ENCODE measurements around the gene NFATC1.

Gene NFATC1

GRCh38 chr18:79387615-79388014 is 8.1 kb upstream of the NFATC1 start:
- TF ChIP-seq FOXP2 (optimal IDR thresholded peaks at IDR 0.05; ENCODE audit: borderline replicate concordance, extremely low read depth, extremely low read length, insufficient read depth) (no peak), SIN3A (IDR thresholded peaks at IDR 0.05; ENCODE audit: borderline replicate concordance, insufficient read depth, low read length) (no peak), REST (IDR thresholded peaks at IDR 0.05; ENCODE audit: insufficient read depth in 1 of 2, low read depth in 2 of 2, low read length in 2 of 2) (no peak), POLR2AphosphoS5 (IDR thresholded peaks at IDR 0.05; ENCODE audit: low read depth, low read length) (no peak)

- TF ChIP-seq TAF1 (IDR thresholded peaks at IDR 0.05; ENCODE audit: borderline replicate concordance, insufficient read depth, low read length) (no peak), FOXP2 (optimal IDR thresholded peaks at IDR 0.05; ENCODE audit: borderline replicate concordance, extremely low read depth, extremely low read length, insufficient read depth) (no peak), POLR2AphosphoS5 (IDR thresholded peaks at IDR 0.05; ENCODE audit: low read depth, low read length) (no peak), REST (IDR thresholded peaks at IDR 0.05; ENCODE audit: insufficient read depth in 1 of 2, low read depth in 2 of 2, low read length in 2 of 2) (no peak), SIN3A (IDR thresholded peaks at IDR 0.05; ENCODE audit: borderline replicate concordance, insufficient read depth, low read length) (no peak)
These were observed 7.7 kb upstream of the NFATC1 start for GRCh38 chr18:79388043-79388442.

GRCh38 chr18:79389689-79390088 is 6.0 kb upstream of the NFATC1 start:
- TF ChIP-seq FOXP2 (optimal IDR thresholded peaks at IDR 0.05; ENCODE audit: borderline replicate concordance, extremely low read depth, extremely low read length, insufficient read depth) (no peak), SIN3A (IDR thresholded peaks at IDR 0.05; ENCODE audit: borderline replicate concordance, insufficient read depth, low read length) (no peak), REST (IDR thresholded peaks at IDR 0.05; ENCODE audit: insufficient read depth in 1 of 2, low read depth in 2 of 2, low read length in 2 of 2) (no peak), TAF1 (IDR thresholded peaks at IDR 0.05; ENCODE audit: borderline replicate concordance, insufficient read depth, low read length) (no peak), POLR2AphosphoS5 (IDR thresholded peaks at IDR 0.05; ENCODE audit: low read depth, low read length) (no peak)

- TF ChIP-seq TAF1 (IDR thresholded peaks at IDR 0.05; ENCODE audit: borderline replicate concordance, insufficient read depth, low read length) = no peak
- no peak for TF ChIP-seq REST (IDR thresholded peaks at IDR 0.05; ENCODE audit: insufficient read depth in 1 of 2, low read depth in 2 of 2, low read length in 2 of 2)
- TF ChIP-seq FOXP2 (optimal IDR thresholded peaks at IDR 0.05; ENCODE audit: borderline replicate concordance, extremely low read depth, extremely low read length, insufficient read depth) = no peak
- no peak for TF ChIP-seq SIN3A (IDR thresholded peaks at IDR 0.05; ENCODE audit: borderline replicate concordance, insufficient read depth, low read length)
These were observed 3.5 kb upstream of the NFATC1 start for GRCh38 chr18:79392226-79392625.

- no peak for TF ChIP-seq TAF1 (IDR thresholded peaks at IDR 0.05; ENCODE audit: borderline replicate concordance, insufficient read depth, low read length)
- TF ChIP-seq POLR2AphosphoS5 (IDR thresholded peaks at IDR 0.05; ENCODE audit: low read depth, low read length) = no peak
These were observed 2.5 kb upstream of the NFATC1 start for GRCh38 chr18:79393181-79393634.
